Erythroblast (primary cell): ENCODE measurements around the gene GRAMD4.

Experiments used
- GATA1 ChIP-seq: IDR thresholded peaks from 2 replicates; pipeline ENCODE4 v1.6.1; 2011; ENCODE audit warnings: low read depth, mild to moderate bottlenecking, control low read depth, low read length, moderate library complexity
- POLR2A ChIP-seq: IDR thresholded peaks from 2 replicates; pipeline ENCODE4 v1.6.1; 2011; ENCODE audit warnings: mild to moderate bottlenecking, low read length

DNA sequence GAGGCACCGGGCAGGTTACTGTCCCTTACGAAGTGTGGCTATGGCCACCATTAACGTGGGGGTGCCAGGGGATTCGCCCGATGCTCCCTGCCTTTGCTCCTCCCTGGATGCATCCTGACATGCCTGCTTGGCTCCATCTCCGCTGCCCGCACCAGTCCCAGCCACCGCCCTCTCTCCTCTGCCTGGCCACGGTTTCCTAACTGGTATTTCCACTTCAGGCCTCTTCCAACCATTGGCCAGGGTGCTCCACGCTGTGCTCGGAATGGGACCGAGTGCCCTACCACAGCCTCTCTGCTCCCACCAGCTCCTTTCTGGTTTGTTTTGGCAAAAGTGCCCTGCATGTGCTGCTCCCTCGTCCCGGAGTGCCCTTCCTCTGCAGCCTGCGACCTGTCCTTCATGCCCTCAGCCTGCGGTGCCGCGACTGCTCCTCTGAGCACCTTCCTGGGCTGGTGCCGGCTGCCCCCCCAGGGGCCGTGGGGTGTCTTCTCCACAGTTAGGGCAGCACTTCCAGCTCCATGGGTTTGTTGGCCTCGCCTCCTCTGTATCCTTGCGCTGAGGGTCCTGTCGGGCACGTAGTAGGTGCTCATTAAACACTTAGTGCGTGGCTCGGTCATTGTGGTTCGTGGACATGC, 12.6 kb upstream of the GRAMD4 start:
- no peak for TF ChIP-seq POLR2A
- TF ChIP-seq GATA1: no peak
